ENCODE data around the gene FAAH.

GRCh38 chr1:46370214-46370633 is 23.9 kb upstream of the FAAH start:
- TF ChIP-seq POLR2A (IDR thresholded peaks at IDR 0.05): no peak
- no peak for TF ChIP-seq CTCF (IDR thresholded peaks at IDR 0.05)

Data from esophagus squamous epithelium (tissue), 4 donors.